OCI-LY3 (cell line): ENCODE data around the gene NOL4.
"Not testable (repeated sequence)": the region's sequence is repeated elsewhere in the genome, so short reads cannot be mapped to it uniquely, and the experiment has no call there.

Experiments
- H2AFZ ChIP-seq: fragments of 200-600, 300-600 bp; shearing (Covaris generic); 2 replicates; pipeline ENCODE4 v1.6.0; 2014; ENCODE audit warnings: antibody characterized with exemption, low read depth, low read length
- H3K27ac ChIP-seq: fragments of 200-600, 300-600 bp; sonication (generic); 2 replicates; pipeline ENCODE4 v1.5.1; 2014; ENCODE audit warnings: mild to moderate bottlenecking, low read length, moderate library complexity, mixed read lengths
- H3K27me3 ChIP-seq: fragments of 200-600, 300-600 bp; sonication (generic); 2 replicates; pipeline ENCODE4 v1.6.1; 2014; ENCODE audit warnings: low read depth, low read length, mixed read lengths
- H3K36me3 ChIP-seq: fragments of 200-600, 300-600 bp; sonication (generic); replicated peaks from 2 replicates; pipeline ENCODE3; 2014; ENCODE audit warnings: low read depth, low read length, mixed read lengths
- H3K4me1 ChIP-seq: fragments of 300-600, 200-600 bp; sonication (generic); 2 replicates; pipeline ENCODE4 v1.6.1; 2014; ENCODE audit warnings: low read length, mixed read lengths
- H3K4me2 ChIP-seq: fragments of 200-600, 300-600 bp; sonication (generic); 2 replicates; pipeline ENCODE4 v1.6.1; 2014; ENCODE audit warnings: low read length, mixed read lengths
- H3K4me3 ChIP-seq: fragments of 300-600, 200-600 bp; sonication (generic); 2 replicates; pipeline ENCODE4 v1.5.1; 2014; ENCODE audit warnings: antibody characterized with exemption, mild to moderate bottlenecking, low read length, moderate library complexity
- H3K79me2 ChIP-seq: fragments of 300-600, 200-600 bp; shearing (Covaris generic); 2 replicates; pipeline ENCODE4 v1.6.1; 2014; ENCODE audit warnings: mild to moderate bottlenecking, low read length, mixed read lengths
- H3K9ac ChIP-seq: fragments of 300-600, 200-600 bp; shearing (Covaris generic); 2 replicates; pipeline ENCODE4 v1.6.0; 2014; ENCODE audit warnings: mild to moderate bottlenecking, low read length, moderate library complexity
- H3K9me3 ChIP-seq: fragments of 200-600, 300-600 bp; shearing (Covaris generic); 2 replicates; pipeline ENCODE4 v1.6.1; 2014; ENCODE audit warnings: low read length, mixed read lengths; ENCODE audit not compliant: insufficient read depth
- H4K20me1 ChIP-seq: fragments of 200-600, 300-600 bp; sonication (generic); 2 replicates; pipeline ENCODE4 v1.6.1; 2016; ENCODE audit warnings: low read length, mixed read lengths; ENCODE audit not compliant: insufficient read depth
- CTCF ChIP-seq: fragments of 200-600, 300-600 bp; sonication (generic); IDR thresholded peaks from 2 replicates; pipeline ENCODE4 v1.5.1; 2014; ENCODE audit warnings: antibody characterized with exemption, low read length, low read depth
- EZH2phosphoT487 ChIP-seq: fragments of 200-600 bp; shearing (Covaris generic); IDR thresholded peaks from 2 replicates; pipeline ENCODE4 v1.6.1; 2018; ENCODE audit warnings: antibody characterized with exemption, mixed run types, low read depth

Gene NOL4

GRCh38 chr18:34251919-34252318 is 27.2 kb upstream of the NOL4 start:
- Histone ChIP-seq H3K27me3 (no peaks in the 10 kb centered on the region), H3K27ac (no peak overlapping the region), H3K9ac (no peak overlapping the region), H3K36me3 (no peaks in the 10 kb centered on the region), H3K4me3 (no peak overlapping the region), H3K4me1 (no peaks in the 10 kb centered on the region), H3K9me3 (peaks cover 8% of the 10 kb centered on the region; the same call in 1 of the 2 replicates), H3K4me2 (no peak overlapping the region), H2AFZ (no peak overlapping the region), H4K20me1 (no peaks in the 10 kb centered on the region), H3K79me2 (no peaks in the 10 kb centered on the region)
- TF ChIP-seq EZH2phosphoT487 (no peak), CTCF (no peak)

GRCh38 chr18:34248727-34249126 is 24.0 kb upstream of the NOL4 start:
- 0 out of 2 replicates have a peak, but pooled peaks cover 8% of the 10 kb centered on the region for H3K9me3 ChIP-seq
- no peaks in the 10 kb centered on the region for H3K36me3 ChIP-seq
- H3K4me3 ChIP-seq = no peak overlapping the region
- no peak overlapping the region for H2AFZ ChIP-seq
- H3K79me2 ChIP-seq = no peaks in the 10 kb centered on the region
- H3K4me2 ChIP-seq = no peak overlapping the region
- no peaks in the 10 kb centered on the region for H4K20me1 ChIP-seq
- no peaks in the 10 kb centered on the region for H3K4me1 ChIP-seq
- no peak overlapping the region for H3K9ac ChIP-seq
- H3K27me3 ChIP-seq = no peaks in the 10 kb centered on the region
- TF ChIP-seq CTCF = no peak
- TF ChIP-seq EZH2phosphoT487 = no peak
- no peak overlapping the region for H3K27ac ChIP-seq

- H4K20me1 ChIP-seq = no peaks in the 10 kb centered on the region
- no peaks in the 10 kb centered on the region for H3K27me3 ChIP-seq
- H3K9me3 ChIP-seq = 0 out of 2 replicates have a peak, but pooled peaks cover 4% of the 10 kb centered on the region
- no peak overlapping the region for H3K9ac ChIP-seq
- no peaks in the 10 kb centered on the region for H3K79me2 ChIP-seq
- H3K36me3 ChIP-seq = no peaks in the 10 kb centered on the region
- no peak overlapping the region for H3K4me3 ChIP-seq
- no peaks in the 10 kb centered on the region for H3K4me1 ChIP-seq
- no peak overlapping the region for H2AFZ ChIP-seq
- TF ChIP-seq CTCF (no peak), EZH2phosphoT487 (no peak)
- H3K27ac ChIP-seq = no peak overlapping the region
- H3K4me2 ChIP-seq = no peak overlapping the region
Measured at GRCh38 chr18:34242739-34243138, 18.0 kb upstream of the NOL4 start.

- H3K27me3 ChIP-seq, H2AFZ ChIP-seq, H3K9me3 ChIP-seq, H3K4me2 ChIP-seq, H4K20me1 ChIP-seq, H3K36me3 ChIP-seq, H3K27ac ChIP-seq, H3K4me3 ChIP-seq, H3K9ac ChIP-seq, H3K79me2 ChIP-seq, H3K4me1 ChIP-seq: not testable (repeated sequence)
Measured at GRCh38 chr18:34233781-34234388, 9.2 kb upstream of the NOL4 start.

- H3K9me3 ChIP-seq = no peaks in the 10 kb centered on the region
- no peaks in the 10 kb centered on the region for H3K79me2 ChIP-seq
- TF ChIP-seq CTCF = no peak
- H3K4me2 ChIP-seq = no peak overlapping the region
- H3K27ac ChIP-seq = no peak overlapping the region
- no peaks in the 10 kb centered on the region for H4K20me1 ChIP-seq
- H2AFZ ChIP-seq = no peak overlapping the region
- no peak overlapping the region for H3K9ac ChIP-seq
- no peak overlapping the region for H3K4me3 ChIP-seq
- no peaks in the 10 kb centered on the region for H3K27me3 ChIP-seq
- H3K36me3 ChIP-seq = no peaks in the 10 kb centered on the region
- no peaks in the 10 kb centered on the region for H3K4me1 ChIP-seq
Measured at GRCh38 chr18:34225218-34225553, 473 bp upstream of the NOL4 start.
